Stimulated activated CD4-positive, alpha-beta T cell treated with anti-CD3 and anti-CD28 coated beads, Interleukin-12 subunit alpha, Interleukin-12 subunit beta, amount 100 ng/mL, for 4 hours (primary cell): ENCODE results near the gene TMEM14C.
"Not testable (repeated sequence)": the region's sequence is repeated elsewhere in the genome, so short reads cannot be mapped to it uniquely, and the experiment has no call there.

ENCODE experiments used
- DNase-seq: peaks from one replicate; pipeline ENCODE4 v3.0.0-alpha.2; 2020

TMEM14C gene

DNA sequence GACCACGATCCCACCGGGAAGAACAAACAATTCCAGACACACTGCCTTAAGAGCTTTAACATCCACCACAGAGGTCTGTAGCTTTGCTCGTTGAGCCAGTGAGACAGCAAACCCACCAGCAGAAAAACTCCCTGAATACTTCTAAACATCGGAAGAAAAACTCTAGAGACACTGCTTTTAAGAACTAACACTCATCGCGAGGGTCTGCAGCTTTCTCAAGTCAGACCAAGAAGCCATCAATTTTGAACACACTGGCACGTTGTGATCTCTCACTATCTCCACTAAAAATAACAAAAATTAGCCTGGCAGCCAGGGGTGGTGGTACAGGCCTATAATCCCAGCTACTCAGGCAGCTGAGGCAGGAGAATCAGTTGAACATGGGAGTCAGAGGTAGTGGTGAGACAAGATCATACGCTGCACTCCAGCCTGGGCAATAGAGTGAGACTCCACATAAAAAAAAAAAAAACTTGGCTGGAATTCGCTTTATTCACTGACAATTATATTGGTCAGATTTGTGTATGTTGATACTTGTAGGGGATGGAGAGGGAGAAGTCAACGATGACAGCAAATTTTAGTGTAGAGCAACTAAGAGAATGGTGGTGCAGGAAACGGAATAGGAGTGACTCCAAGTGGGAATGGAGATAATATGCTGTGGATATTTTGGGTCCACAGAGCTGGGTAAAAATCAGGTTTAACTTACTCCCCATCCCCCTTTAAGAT is 860 bp upstream of the TMEM14C start:
- DNase-seq: no peak

DNA sequence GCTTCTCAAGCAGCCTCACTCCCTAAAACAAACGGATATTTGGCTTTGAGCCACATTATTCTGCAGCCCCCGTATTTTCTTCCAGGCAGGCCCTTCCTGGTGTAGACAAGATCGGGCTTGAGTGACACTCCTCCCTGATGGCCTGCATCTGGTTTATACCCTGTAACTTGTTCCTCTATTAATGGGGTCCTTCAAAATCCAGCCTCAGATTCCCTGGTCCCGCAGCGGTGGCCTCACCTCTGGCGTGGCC is 375 bp upstream of the TMEM14C start:
- DNase-seq: no peak

DNA sequence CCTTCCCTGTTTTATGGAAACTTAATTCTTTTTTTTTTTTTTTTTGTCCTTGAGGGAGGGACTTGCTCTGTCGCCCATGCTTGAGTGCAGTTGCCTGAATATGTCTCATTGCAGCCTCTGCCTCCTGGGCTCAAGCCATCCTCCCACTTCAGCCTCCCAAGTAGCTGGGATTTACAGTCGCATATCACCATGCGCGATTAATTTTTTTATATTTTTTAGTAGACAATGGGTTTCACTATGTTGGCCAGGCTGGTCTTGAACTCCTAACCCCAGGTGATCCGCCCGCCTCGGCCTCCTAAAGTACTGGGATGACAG is 654 bp downstream of the TMEM14C start:
- DNase-seq: no peak

DNA sequence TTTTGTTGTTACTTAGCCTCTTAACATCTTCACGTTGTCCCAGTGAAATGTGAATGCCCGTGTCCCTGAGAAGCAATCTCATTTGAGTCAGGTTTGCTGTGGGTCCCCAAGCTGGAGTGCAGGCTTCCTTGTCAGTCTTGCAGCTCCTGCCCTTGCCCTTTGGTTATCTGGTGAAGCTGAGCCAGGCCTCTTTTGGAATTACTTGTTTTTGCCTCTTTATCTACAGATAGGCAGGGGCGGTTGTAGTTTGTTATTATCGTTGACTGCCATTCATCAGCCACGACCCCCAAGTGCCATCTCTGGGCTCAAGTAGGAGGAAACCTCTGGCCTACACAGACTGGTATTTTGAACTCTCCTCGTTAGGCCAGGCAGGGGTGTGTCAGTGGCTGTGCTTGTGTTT is 2.2 kb downstream of the TMEM14C start:
- no peak for DNase-seq

DNA sequence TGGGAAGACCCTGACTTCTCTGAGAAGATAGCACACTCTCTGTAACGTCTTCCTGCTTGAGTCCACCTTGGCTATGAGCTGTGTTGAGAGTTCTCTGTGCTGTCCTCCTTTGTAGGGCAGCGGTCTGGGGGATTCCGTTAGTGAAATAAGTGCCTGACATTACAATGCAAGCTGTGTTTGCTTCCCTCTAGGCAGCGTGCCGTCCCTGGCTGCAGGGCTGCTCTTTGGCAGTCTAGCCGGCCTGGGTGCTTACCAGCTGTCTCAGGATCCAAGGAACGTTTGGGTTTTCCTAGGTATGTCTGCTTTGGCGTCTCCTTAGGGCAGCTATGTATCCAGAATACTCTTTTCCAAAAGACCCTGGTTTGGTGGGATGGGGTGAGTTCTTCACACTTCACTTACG is 2.8 kb downstream of the TMEM14C start:
- DNase-seq: no peak

DNA sequence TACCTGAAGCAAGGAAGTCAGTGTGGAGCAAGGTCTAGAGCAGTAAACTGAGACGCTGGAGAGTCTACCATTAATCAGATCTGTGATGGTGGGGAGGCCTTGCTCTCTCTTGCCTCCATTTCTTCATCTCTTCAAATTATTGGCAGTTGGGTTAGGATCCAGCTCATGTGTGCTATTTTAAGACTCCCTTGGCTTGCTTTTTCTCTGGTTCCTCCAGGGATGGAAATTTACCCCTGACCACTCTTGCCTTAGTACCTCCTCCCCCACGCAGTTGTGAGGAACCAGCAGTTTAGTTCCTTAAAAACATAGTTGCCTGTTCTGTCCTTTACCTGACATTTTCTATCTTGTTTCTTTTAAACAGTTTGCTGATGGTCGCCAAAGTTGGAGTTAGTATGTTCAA is 7.4 kb downstream of the TMEM14C start:
- no peak for DNase-seq

DNA sequence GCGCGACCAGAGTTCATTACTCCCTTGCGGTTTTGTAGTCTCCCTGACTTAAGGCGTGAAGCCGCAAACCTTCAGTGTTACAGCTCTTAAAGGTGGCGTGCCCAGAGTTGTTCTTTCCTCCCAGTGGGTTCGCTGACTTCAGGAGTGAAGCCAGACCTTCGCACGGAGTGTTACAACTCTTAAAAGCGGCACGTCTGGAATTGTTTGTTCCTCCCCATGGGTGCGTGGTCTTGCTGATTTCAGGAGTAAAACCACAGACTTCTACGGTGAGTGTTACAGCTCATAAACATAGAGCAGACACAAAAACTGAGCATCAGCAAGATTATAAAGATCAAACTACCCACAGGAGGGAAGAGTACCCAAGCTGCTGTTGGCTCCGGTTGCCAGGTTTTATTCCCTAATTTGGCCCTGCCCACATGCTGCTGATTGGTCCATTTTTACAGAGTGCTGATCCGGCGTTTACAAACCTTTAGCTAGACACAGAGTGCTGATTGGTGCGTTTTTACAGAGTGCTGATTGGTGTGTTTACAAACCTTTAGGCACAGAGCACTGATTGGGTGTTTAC is 10.4 kb downstream of the TMEM14C start:
- no peak for DNase-seq

DNA sequence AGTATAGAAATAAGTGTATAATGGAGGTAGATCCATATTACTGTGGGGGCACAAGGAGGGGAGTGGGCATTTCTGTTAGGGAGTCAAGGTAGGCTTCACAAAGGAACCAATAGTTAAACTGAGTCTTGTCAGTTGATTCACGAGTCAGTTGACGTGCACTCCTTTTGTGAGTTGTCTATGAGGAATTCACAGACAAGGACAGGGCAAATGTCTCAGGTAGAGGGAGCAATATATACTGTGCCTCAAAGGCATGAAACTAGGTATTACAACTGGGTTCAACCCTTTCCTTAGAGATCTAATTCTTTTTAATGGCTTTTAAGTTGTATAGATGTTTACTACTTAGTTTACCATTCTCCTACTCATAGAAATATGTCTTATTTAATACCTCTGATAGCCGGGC is 11.0 kb downstream of the TMEM14C start:
- DNase-seq: no peak

DNA sequence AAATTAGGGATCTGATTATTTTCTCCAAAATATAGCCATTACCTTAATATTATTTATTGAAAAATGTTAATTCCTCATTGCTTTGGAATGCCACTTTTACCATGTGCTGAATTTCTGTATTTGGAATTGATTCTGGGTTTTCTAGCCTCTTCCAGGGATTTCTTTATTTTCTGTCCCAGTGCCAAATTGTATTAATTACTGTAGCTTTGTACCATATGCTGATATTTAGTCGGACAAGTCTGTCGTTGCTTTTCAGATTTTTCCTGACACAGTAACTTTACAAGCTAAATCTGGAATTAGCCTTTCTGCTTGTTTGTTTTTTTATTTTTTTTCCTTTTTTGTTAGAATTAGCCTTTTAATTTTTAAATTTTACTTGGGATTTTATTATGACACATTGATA is 13.9 kb downstream of the TMEM14C start:
- DNase-seq: no peak

DNA sequence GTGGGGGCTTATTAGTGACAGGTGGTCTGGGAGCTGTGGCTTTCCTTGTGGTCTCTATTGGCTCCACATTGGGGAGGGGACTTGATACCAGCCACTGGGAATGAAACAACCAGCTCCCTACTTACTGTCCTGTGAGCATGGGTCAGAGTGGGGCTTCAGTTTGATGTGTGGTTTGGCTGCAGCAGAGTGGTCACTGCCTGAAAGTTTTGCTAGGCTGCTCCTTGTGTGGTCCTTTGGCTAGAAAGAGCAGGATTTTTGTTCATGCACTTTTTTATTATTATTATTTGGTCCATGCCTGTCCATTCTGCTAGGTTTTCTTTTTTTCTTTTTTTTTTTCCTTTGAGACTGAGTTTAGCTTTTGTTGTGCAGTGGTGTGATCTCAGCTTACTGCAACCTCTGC is 17.2 kb downstream of the TMEM14C start:
- no peak for DNase-seq

DNA sequence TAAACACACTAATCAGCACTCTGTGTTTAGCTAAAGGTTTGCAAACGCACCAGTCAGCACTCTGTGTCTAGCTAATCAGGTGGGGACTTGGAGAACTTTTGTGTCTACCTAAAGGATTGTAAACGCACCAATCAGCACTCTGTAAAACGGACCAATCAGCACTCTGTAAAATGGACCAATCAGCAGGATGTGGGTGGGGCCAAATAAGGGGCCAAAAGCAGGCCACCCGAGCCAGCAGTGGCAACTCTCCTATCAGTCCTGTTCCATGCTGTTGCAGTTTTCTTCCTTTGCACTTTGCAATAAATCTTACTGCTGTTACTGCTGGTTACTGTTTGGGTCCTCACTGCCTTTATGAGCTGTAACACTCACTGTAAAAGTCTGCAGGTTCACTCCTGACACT is 18.8 kb downstream of the TMEM14C start:
- not testable (repeated sequence) for DNase-seq

DNA sequence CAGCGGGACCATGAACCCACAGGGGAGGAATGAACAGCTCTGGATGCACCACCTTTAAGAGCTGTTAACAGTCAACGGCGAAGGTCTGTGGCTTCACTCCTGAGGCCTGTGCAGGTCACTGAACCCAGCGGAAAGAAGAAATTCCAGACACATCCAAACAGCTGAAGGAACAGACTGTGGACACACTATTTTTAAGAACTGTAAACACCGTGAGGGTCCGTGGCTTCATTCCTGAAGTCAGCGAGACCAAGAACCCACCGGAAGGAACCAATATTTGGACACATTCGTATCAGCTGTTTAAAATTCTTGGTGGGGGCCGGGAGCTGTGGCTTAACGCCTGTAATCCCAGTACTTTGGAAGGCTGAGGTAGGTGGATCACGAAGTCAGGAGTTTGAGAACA is 19.4 kb downstream of the TMEM14C start:
- no peak for DNase-seq

DNA sequence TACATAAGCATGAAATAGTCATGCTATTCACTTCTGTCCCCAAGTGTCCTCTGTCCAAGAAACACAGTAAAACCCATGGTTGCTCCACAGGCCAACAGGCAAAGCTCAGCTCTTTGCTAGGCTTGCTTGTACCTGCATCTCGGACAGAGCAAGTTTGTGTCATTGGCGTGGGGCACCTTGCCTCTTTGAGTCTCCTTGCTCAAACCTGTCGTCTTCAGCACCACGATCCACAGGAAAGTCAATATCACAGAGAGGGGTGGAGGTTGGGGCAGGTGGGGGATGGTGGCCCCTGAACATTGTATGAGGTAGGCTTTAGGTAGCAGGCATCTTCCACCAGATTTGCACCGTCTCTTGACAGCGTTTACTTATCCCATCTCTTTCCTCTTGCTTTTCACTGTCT is 20.6 kb downstream of the TMEM14C start:
- DNase-seq: no peak

DNA sequence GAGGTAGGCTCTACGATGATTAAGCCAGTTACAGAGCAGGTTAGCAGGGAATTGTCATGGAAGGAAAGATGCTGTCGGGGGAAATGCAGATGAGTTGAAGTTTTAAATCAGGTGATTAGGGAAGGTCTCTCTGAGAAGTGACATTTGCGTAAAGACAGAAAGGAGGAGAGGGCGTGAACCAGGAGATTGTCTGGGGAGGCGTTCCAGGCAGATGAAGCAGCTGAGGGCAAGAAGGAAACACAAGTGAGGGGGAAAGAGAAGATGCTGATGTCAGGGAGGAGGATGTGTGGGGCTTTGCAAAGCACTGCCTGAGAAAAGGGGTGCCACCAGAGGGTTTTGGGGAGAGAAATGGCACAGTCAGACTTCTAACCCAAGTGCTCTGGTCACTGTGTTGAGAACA is 22.2 kb downstream of the TMEM14C start:
- no peak for DNase-seq

DNA sequence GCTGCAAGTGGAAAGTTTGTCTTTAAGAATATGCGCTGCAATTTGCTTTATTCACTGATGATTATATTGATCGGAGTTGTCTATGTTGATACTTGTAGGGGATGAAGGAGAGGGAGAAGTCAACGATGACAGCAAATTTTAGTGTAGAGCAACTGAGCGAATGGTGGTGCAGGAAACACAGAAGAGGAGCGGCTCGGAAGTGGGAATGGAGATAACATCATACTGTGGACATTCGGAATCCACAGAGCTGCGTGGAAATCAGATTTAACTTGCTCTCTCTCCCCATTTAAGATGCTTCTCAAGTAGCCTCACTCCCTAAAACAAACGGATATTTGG is 24.0 kb downstream of the TMEM14C start:
- DNase-seq: no peak

DNA sequence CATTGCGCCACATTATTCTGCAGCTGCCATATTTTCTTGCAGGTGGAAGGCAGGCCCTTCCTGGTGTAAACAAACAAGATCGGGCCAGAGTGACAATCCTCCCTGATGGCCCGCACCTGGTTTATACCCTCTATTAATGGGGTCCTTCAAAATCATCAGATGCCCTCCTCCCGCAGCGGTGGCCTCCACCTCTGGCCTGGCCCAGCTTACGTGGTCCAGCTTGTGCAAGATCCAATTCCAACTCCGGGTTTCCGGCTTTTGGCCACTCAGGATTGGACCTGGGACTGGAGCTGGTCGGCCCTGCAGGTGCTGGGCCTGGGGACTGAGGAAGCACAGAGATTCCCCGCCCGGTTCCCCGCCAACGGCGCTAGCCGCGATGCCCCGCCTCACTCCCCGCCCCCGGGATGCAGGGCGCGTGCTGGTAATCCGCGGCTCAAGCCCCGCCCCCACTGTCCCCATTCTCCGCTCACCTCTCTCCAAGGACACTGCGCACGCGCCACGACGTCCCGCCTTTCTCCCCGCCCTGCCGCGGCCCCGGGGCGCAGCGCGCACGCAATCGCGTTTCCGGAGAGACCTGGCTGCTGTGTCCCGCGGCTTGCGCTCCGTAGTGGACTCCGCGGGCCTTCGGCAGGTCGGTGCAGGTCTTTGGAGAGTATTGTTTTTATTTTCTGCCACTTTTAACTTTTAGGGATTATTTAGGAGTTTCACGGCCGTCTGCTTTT is 24.5 kb downstream of the TMEM14C start, which contains the start of gene TMEM14B:
Gene TMEM14B, plus strand, starts transcription at position 555 of the 722 bp plus-strand sequence. CDS start 1,441 bp downstream, outside the sequence.
- peak; percentile 100 for DNase-seq

DNA sequence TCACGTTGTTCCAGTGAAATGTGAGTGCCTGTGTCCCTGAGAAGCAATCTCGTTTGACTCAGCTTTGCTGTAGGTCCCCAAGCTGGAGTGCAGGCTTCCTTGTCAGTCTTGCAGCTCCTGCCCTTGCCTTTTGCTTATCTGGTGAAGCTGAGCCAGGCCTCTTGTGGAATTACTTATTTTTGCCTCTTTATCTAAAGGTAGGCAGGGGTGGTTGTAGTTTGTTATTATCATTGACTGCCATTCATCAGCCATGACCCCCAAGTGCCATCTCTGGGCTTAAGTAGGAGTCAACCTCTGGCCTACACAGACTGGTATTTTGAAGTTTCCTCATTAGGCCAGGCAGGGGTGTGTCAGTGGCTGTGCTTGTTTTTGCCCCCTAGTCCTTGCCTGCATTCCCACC is 26.9 kb downstream of the TMEM14C start:
- DNase-seq: no peak

DNA sequence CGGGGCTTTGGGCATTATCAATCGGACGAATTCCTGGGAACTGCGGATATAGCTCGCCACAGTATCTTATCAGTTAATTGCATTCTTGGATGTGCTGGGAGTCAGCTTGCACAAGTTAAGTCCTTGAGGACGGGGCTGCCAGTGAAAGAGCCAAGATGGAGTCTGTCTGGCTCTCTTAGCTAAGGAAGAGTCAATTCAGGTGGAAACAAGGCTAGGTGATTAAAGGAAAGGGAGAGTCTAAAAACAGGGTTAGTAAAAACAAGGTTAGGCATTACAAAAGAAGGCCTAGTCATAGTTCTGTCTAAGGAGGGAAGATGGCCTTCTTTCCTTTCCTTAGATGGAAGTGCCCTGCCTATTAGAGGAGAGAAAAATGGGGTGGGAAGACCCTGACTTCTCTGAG is 27.7 kb downstream of the TMEM14C start:
- DNase-seq: not testable (repeated sequence)

DNA sequence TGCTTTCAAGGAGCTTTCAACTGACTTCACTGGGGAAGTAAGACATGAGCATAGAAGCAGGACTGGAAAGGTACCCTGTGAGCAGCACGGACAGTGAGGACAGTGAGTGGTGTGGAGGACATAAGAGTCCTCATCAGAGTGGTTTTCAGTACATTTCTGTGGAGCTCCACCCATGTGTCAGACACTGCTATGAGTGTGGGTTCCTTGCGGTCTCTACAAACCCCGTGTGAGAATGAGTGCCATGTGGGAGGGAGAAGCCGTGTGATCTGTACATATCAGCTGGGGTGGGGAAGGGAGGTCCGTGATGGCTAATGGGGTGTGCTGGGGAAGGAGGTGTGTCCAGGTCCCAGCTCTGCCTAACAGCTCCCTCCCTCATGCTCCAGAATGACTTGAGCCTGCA is 28.9 kb downstream of the TMEM14C start:
- DNase-seq: not testable (repeated sequence)

DNA sequence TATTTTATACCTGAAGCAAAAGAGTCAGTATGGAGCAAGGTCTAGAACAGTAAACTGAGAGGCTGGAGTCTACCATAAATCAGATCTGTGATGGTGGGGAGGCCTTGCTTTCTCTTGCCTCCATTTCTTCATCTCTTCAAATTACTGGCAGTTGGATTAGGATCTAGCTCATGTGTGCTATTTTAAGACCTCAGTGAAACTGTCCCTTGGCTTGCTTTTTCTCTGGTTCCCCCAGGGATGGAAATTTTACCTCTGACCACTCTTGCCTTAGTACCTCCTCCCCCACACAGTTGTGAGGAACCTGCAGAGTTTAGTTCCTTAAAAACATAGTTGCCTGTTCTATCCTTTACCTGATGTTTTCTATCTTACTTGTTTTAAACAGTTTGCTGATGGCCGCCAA is 33.2 kb downstream of the TMEM14C start:
- DNase-seq: no peak

DNA sequence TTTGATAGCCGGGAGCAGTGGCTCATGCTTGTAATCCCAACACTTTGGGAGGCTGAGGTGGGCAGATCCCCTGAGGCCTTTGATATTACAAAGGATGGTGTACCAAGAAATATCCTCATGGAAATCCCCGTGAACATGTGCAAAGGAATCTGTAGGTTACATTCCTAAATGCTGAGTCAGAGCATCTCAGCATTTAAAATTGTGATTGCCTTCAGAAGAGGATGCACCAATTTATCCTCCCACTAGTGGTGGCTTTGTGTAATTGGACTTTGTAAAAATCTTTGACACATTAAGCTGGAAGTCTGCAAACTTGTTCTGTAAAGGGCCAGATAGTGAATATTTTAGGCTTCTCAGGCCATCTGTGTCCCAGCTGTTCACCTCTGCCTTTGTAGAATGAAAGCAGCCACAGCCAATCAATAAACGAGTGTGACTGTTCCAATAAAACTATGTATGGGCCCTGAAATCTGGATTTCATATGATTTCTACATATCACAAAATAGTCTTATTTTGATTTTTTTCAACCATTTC is 36.5 kb downstream of the TMEM14C start:
- DNase-seq: no peak

DNA sequence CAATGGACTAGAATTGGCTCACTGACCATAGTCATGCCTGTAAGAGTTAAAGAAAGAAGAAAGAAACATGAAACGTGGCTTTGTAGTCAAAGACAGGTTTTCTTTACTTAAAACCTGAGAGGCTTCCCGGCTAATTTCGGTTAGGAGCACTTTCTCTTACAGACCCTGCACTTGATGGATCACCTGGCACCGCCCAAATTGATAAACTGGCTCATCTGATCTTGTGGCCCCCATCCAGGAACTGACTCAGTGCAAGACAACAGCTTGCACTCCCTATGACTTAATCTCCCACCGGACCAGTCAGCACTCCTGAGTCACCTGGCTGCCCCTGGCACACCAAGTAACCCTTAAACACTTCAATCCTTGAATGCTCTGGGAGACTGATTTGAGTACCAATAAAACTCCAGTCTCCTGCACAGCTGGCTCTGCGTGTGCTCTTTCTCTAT is 37.0 kb downstream of the TMEM14C start:
- DNase-seq: no peak

DNA sequence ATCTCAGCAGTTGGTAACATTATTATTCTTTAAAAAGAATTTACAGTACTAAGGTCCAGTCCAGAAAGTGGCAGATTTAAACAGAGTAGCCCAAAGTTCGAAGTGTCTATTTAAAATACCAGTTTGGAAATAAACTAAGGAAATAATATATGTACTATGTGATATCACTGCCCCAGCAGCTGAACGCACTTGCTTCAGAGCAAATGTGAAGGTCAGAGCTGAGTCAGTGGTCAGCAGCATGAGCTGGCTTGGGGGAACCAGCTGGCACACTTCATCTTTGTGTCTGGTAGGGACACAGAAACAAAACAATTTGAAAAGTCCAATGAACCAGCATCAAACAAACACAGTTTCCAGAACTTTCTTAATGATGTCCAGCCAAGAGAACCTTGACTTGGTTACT is 40.1 kb downstream of the TMEM14C start:
- DNase-seq: no peak

DNA sequence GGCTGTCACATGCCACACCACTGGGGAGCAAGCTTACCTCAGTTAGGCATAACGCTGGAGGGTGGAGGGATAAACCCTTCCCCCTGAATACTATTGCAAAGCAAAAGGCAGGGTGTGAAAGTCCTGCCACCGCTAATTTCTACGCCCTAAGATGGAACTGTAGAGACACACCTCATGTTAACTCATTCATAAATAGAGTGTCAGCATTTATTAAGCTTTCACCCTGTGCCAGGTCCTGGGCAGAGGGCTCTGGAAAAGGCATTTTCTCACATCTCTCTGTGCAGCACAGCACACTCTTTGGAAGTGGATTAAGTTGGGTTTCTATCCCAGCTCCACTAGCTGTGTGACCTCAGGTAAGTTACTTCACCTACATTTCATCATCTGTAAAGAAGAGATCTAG is 46.5 kb downstream of the TMEM14C start:
- no peak for DNase-seq
